Adrenal gland (tissue), 12 donors: ENCODE data around the gene TTC4. TPM values are rescaled to one million over a fixed set of nuclear protein-coding genes. Genes with fewer than 3 reads are reported as not detected.

Source experiments
- DNase-seq, 7 donors: peaks; one replicate each; pipeline ENCODE4 v3.0.0-alpha.2; 2019 to 2020
- H3K27ac ChIP-seq, 5 donors: fragments of 200-600 bp; sonication (generic) in 4 of 5; 1 replicate in 3 of 5; 2 replicates in 2 of 5; pipeline versions ENCODE4 v1.5.1 to v1.8.0; 2016 to 2020; ENCODE audit warnings: mild to moderate bottlenecking in 1 of 5
- H3K27me3 ChIP-seq: fragments of 200-600 bp; 2 replicates; pipeline ENCODE4 v1.8.0; 2021
- H3K36me3 ChIP-seq, 2 donors: fragments of 200-600 bp; replicated peaks in 1 of 2; 1 replicate in 1 of 2; 2 replicates in 1 of 2; pipeline versions ENCODE4 v1.5.1 to v1.8.0; 2018 to 2022
- H3K4me1 ChIP-seq, 2 donors: fragments of 200-600 bp; replicated peaks in 1 of 2; 1 replicate in 1 of 2; 2 replicates in 1 of 2; pipeline versions ENCODE4 v1.5.1 to v1.8.0; 2018 to 2021
- H3K4me3 ChIP-seq, 4 donors: fragments of 200-600 bp; sonication (generic) in 3 of 4; one replicate each; pipeline ENCODE4 v1.5.1; 2016 to 2018
- H3K9me3 ChIP-seq, 3 donors: fragments of 200-600 bp; sonication (generic) in 1 of 3; replicated peaks in 1 of 3; 1 replicate in 2 of 3; 2 replicates in 1 of 3; pipeline versions ENCODE4 v1.5.1 to v1.8.0; 2016 to 2021
- POLR2A ChIP-seq, 2 donors: fragments of 450-650 bp; IDR thresholded peaks; one replicate each; pipeline ENCODE4 v1.6.1; 2017; ENCODE audit warnings: antibody characterized with exemption in 2 of 2, mild to moderate bottlenecking in 2 of 2, moderate library complexity in 1 of 2
- WGBS, 4 donors: extraction: QIAGEN DNeasy Blood & Tissue Kit in 2 of 4; methylation state at CpG; one replicate each; pipeline versions ENCODE4 v1.1.5 to v1.1.7; 2013 to 2017; 5-methylcytosine and 5-hydroxymethylcytosine counted together
- intact Hi-C, 2 donors: fragments of 100-400 bp; cut with DNase I; formaldehyde crosslinking; loops; one replicate each; pipeline versions ENCODE4 v1.14.1 to v1.15.0; 2022 to 2023
- polyA plus RNA-seq, 3 donors: library from polyadenylated mRNA; stranded (reverse); fragments of 200-250 nt in 2 of 3; fragments of 350-450 nt in 1 of 3; fragmentation: Illumina TruSeq in 1 of 3; extraction: RNeasy Lipid Tissue Mini Kit (QIAGEN cat#74804) in 1 of 3; gene quantifications; one replicate each; pipeline ENCODE4 v1.2.3, GENCODE V29; 2013 to 2014
- total RNA-seq, 9 donors: library from RNA; depleted of rRNA in 4 of 9; stranded (reverse); fragments of >200 nt in 4 of 9; fragments of 120-200 nt in 1 of 9; fragmentation: NEBNext Ultra II Directional in 1 of 9; extraction: Animal tissue kit (Norgen Biotek cat#: 25700) in 1 of 9; gene quantifications; one replicate each; pipeline versions ENCODE4 v1.1.0 to v1.2.4, GENCODE V29; 2013 to 2023
- TF ChIP-seq, protein P1 (sequence below), 6 experiments: fragments of 450-650 bp in 4 of 6; fragments of 200-600 bp in 2 of 6; sonication (generic) in 1 of 6; IDR thresholded peaks; 1 replicate in 5 of 6; 2 replicates in 1 of 6; pipeline versions ENCODE4 v1.5.1 to v1.8.0; 2016 to 2021; ENCODE audit warnings: antibody characterized with exemption in 6 of 6, mild to moderate bottlenecking in 2 of 6, moderate library complexity in 1 of 6
- donor health status: healthy with polysubstance abuse.
- donor health status: Bipolar disorder and iron deficiency.
- donor health status: DM: yes; HTN: yes; CAD: no.
- donor health status: DM: no; HTN: no; CAD: no.
- donor health status: DM: no; HTN: no; CAD: no.
- donor health status: DM: yes; HTN: yes; CAD: no.

The TTC4 gene
- total and polyA plus RNA-seq, 12 donors, result 7.0 to 59.9 (median 18.6) TPM

DNA sequence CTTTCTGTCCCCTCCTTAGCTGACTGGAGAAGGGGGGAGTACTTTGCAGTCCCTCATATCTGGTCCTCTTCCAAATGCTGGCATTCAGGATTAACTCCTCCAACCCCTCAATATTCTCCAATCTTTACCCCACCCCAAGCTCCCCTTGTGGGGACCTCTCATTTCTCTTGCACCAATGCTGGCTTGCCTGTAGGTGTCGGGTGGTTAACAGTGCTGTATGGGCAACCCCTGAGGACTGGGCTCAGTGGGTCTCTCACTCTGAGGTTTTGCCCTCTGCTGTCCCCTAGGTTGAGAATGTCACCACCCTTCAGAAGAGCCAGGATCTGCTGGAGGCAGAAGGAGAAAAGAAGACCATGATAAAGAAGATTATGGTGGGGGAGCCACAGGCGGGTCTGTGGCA lies 47.1 kb upstream of the TTC4 start:
- no peak for DNase-seq
- Histone ChIP-seq H3K9me3 (no peaks in the 10 kb centered on the region), H3K36me3 (no peaks in the 10 kb centered on the region), H3K4me3 (no peak overlapping the region), H3K4me1 (no peaks in the 10 kb centered on the region), H3K27me3 (no peaks in the 10 kb centered on the region), H3K27ac (no peak overlapping the region)
- TF ChIP-seq, protein P1, sequence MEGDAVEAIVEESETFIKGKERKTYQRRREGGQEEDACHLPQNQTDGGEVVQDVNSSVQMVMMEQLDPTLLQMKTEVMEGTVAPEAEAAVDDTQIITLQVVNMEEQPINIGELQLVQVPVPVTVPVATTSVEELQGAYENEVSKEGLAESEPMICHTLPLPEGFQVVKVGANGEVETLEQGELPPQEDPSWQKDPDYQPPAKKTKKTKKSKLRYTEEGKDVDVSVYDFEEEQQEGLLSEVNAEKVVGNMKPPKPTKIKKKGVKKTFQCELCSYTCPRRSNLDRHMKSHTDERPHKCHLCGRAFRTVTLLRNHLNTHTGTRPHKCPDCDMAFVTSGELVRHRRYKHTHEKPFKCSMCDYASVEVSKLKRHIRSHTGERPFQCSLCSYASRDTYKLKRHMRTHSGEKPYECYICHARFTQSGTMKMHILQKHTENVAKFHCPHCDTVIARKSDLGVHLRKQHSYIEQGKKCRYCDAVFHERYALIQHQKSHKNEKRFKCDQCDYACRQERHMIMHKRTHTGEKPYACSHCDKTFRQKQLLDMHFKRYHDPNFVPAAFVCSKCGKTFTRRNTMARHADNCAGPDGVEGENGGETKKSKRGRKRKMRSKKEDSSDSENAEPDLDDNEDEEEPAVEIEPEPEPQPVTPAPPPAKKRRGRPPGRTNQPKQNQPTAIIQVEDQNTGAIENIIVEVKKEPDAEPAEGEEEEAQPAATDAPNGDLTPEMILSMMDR (IDR thresholded peaks at IDR 0.05), result no peak
- no peak for TF ChIP-seq POLR2A (IDR thresholded peaks at IDR 0.05)
- intact Hi-C loops, result no loop called here
- WGBS, 4 donors, result 77 to 94% (median 82%) methylated on average over 2 of the region's 2 CpGs

DNA sequence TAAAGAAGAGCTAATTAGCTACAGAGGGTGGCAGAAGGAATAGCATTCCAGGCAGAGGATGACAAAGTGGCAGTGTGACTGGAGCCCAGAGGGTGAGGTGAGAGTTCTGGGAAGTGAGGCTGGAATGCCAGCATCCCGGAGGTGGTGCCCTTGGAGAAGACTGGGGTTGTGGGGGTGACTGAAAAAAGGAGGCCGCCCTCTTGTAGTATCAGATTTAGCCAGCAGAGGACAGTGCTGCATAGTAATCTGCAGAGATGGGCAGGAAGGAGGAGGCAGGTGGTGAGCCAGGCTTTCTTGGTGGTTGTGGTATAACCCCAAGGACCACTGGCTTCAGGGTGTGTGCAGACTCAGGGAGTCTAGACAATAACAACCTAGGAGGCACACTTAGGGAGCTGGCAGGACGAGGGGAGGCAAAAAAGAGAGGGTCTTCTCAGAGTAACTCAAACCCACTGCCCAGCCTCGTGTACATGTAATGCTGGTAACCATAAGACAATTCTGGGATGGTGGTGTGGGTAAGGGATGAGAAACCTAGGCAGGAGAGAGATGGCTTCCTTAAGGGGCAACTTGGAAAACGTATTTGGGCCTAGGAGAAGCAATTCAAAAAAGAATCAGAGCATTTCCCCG lies 43.6 kb upstream of the TTC4 start:
- H3K27me3 ChIP-seq, result no peaks in the 10 kb centered on the region
- peak; percentile 55 to 81 (median 64) for DNase-seq
- H3K9me3 ChIP-seq, result no peaks in the 10 kb centered on the region
- H3K36me3 ChIP-seq, result no peaks in the 10 kb centered on the region
- no peaks in the 10 kb centered on the region for H3K4me1 ChIP-seq
- intact Hi-C loops, result loop anchor here (2.0 to 5.0 kb wide), 2 partner anchors 135 kb away; a partner anchor contains a TSS
- H3K4me3 ChIP-seq, result no peak overlapping the region
- no peak for TF ChIP-seq POLR2A (IDR thresholded peaks at IDR 0.05)
- TF ChIP-seq, protein P1 (IDR thresholded peaks at IDR 0.05), result peak; percentile 69 to 98 (median 92)
- no peak overlapping the region for H3K27ac ChIP-seq
- WGBS, 4 donors, result 44 to 55% (median 50%) methylated on average over 6 of the region's 6 CpGs

DNA sequence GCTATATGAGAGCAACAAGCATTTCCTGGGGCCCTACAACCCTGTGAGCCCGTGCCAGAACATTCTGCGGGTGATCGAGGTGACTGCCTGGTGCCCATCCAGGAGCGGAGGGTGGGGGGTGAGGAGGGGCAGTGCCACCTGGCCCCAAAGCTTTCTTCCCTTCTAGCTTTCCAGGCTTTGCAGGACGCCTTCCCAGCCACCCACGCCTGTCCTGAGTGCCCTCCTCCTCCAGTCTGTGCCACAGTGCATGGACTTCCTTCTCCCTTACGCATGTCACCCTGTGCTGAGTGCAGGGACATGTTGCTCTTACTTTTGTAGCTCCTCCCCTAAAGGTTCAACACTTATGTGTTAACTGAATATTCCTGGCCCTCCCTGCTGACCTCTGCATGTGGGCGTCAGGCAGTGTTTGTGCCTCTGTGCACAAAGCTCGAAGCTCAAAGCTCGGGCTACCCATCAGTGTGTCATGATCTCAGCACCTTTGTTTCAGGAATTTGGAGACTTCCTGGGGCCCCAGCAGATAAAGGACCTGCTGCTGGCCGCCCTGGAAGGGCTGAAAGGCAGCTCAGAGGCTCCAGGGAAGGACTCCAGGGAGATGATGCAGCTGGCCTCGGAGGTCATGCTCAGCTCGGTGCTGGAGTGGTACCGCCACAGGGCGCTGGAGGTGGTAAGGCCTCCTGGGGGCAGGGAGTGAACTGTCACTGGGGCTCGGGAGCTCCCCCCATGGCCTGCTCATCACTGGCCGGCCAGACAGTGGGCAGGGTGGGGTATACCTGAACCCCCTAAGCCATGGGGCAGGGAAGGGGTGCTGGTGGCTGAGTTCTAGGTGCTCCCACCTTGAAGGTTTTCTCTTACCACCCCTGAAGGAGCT lies 36.7 kb upstream of the TTC4 start:
- intact Hi-C loops, result no loop called here
- no peaks in the 10 kb centered on the region for H3K9me3 ChIP-seq
- no peak for TF ChIP-seq POLR2A (IDR thresholded peaks at IDR 0.05)
- TF ChIP-seq, protein P1 (IDR thresholded peaks at IDR 0.05), result no peak
- WGBS, 4 donors, result 76 to 89% (median 82%) methylated on average over 10 to 17 of the region's 17 CpGs
- H3K27me3 ChIP-seq, result no peaks in the 10 kb centered on the region
- DNase-seq, result no peak
- H3K4me1 ChIP-seq, result no peaks in the 10 kb centered on the region
- no peaks in the 10 kb centered on the region for H3K36me3 ChIP-seq
- no peak overlapping the region for H3K27ac ChIP-seq
- H3K4me3 ChIP-seq, result no peak overlapping the region

- 86 to 98% (median 89%) methylated on average over 5 to 7 of the region's 7 CpGs for WGBS, 4 donors
- no peaks in the 10 kb centered on the region for H3K27me3 ChIP-seq
- no peaks in the 10 kb centered on the region for H3K4me1 ChIP-seq
- no peaks in the 10 kb centered on the region for H3K36me3 ChIP-seq
- TF ChIP-seq, protein P1 (IDR thresholded peaks at IDR 0.05), result no peak
- no peak for TF ChIP-seq POLR2A (IDR thresholded peaks at IDR 0.05)
- intact Hi-C loops, result no loop called here
- H3K4me3 ChIP-seq, result no peak overlapping the region
- H3K27ac ChIP-seq, result no peak overlapping the region
- DNase-seq, result no peak
- H3K9me3 ChIP-seq, result no peaks in the 10 kb centered on the region
Measured at GRCh38 chr1:54679706-54680105, 36.0 kb upstream of the TTC4 start.
